K562 (cell line): ENCODE results near the gene MPIG6B. TPM values are rescaled to one million over a fixed set of nuclear protein-coding genes. Genes with fewer than 3 reads are reported as not detected.

ENCODE experiments used
- ATAC-seq: fragments of 200-7000 bp; cut with Tn5 transposase; 3 replicates; pipeline ENCODE4 v1.9.1; 2020; ENCODE audit warnings: moderate library complexity
- BruUV-seq: library from RNA; stranded (reverse); fragments of 400-500 nt; replicated peaks from 2 replicates; lab custom pipeline; 2021; lab: Mats Ljungman, UMichigan
- CTCF ChIA-PET: fragments of 300-600 bp; formaldehyde crosslinking; extraction: SDS; loops from one replicate; lab custom pipeline; 2021; ENCODE audit warnings: low intra/inter-chr PET ratio; lab: Yijun Ruan, JAX
- POLR2A ChIA-PET: fragments of 300-600, 350-650 bp; sonication (Branson Sonifier 250); formaldehyde crosslinking; extraction: SDS; loops from one replicate; lab custom pipeline; 2021; ENCODE audit warnings: antibody characterized with exemption, inconsistent platforms; lab: Yijun Ruan, JAX
- DNase-seq, 4 experiments: peaks; one replicate each; pipeline versions ENCODE4 v3.0.0 to v3.0.0-alpha.2; 2011 to 2018; ENCODE audit warnings: low spot score in 3 of 4, mixed read lengths in 3 of 4; ENCODE audit errors: extremely low read depth in 1 of 4
- FAIRE-seq: peaks from 2 replicates; lab custom pipeline; 2011; peaks lifted over from hg19 to GRCh38; lab: Jason Lieb, UNC
- H2AFZ ChIP-seq: 2 replicates; pipeline ENCODE4 v1.6.0; 2011; ENCODE audit warnings: low read depth, low read length, control low read depth, inconsistent platforms
- H3K27ac ChIP-seq: fragments of 200-600 bp; 3 replicates; pipeline ENCODE4 v1.8.0; 2011; ENCODE audit warnings: low read depth, mild to moderate bottlenecking, control low read depth, inconsistent platforms, low read length, moderate library complexity, mixed read lengths; ENCODE audit errors: extremely low read depth
- H3K27me3 ChIP-seq, 2 experiments: fragments of 300-600 bp in 1 of 2; 2 replicates in 1 of 2; 3 replicates in 1 of 2; pipeline versions ENCODE4 v1.6.0 to v1.8.0; 2011; ENCODE audit warnings: inconsistent platforms in 2 of 2, low read length in 2 of 2, mild to moderate bottlenecking in 1 of 2, mixed read lengths in 1 of 2, moderate library complexity in 1 of 2; ENCODE audit not compliant: control insufficient read depth in 2 of 2, insufficient read depth in 2 of 2
- H3K36me3 ChIP-seq: fragments of 300-600 bp; 3 replicates; pipeline ENCODE4 v1.8.0; 2011; ENCODE audit warnings: mild to moderate bottlenecking, low read length, inconsistent platforms; ENCODE audit not compliant: control insufficient read depth, insufficient read depth
- H3K4me1 ChIP-seq, 2 experiments: fragments of 200-600 bp in 1 of 2; replicated peaks in 1 of 2; 2 replicates in 1 of 2; 3 replicates in 1 of 2; pipeline versions ENCODE4 v1.5.1 to v1.8.0; 2011; ENCODE audit warnings: inconsistent platforms in 2 of 2, low read length in 2 of 2, mild to moderate bottlenecking in 1 of 2, mixed read lengths in 1 of 2, moderate library complexity in 1 of 2; ENCODE audit not compliant: control insufficient read depth in 2 of 2, insufficient read depth in 2 of 2
- H3K4me2 ChIP-seq: 2 replicates; pipeline ENCODE4 v1.6.1; 2011; ENCODE audit warnings: low read length, control low read depth, inconsistent platforms, mixed read lengths; ENCODE audit not compliant: insufficient read depth
- H3K4me3 ChIP-seq: fragments of 200-600 bp; sonication (generic), shearing (Covaris generic); 2 replicates; pipeline ENCODE4 v1.5.1; 2016; ENCODE audit warnings: control low read depth, inconsistent platforms
- H3K79me2 ChIP-seq: fragments of 200-600 bp; 3 replicates; pipeline ENCODE4 v1.8.0; 2011; ENCODE audit warnings: low read length, inconsistent platforms; ENCODE audit not compliant: control insufficient read depth, insufficient read depth
- H3K9ac ChIP-seq, 2 experiments: 2 replicates each; pipeline versions ENCODE4 v1.6.0 to v1.6.1; 2011; ENCODE audit warnings: low read depth in 2 of 2, low read length in 2 of 2, control low read depth in 1 of 2, inconsistent platforms in 1 of 2, mild to moderate bottlenecking in 1 of 2, mixed read lengths in 1 of 2; ENCODE audit not compliant: insufficient read depth in 1 of 2
- H3K9me1 ChIP-seq: one replicate; pipeline ENCODE4 v1.6.0; 2011; ENCODE audit warnings: inconsistent platforms, mild to moderate bottlenecking, low read length, moderate library complexity; ENCODE audit not compliant: control insufficient read depth, insufficient read depth
- H3K9me3 ChIP-seq: replicated peaks from 2 replicates; pipeline ENCODE4 v1.5.1; 2011; ENCODE audit warnings: low read depth, low read length, inconsistent platforms; ENCODE audit not compliant: control insufficient read depth, insufficient read depth
- H4K20me1 ChIP-seq: replicated peaks from 2 replicates; pipeline ENCODE4 v1.6.1; 2011; ENCODE audit warnings: low read length, inconsistent platforms, mixed read lengths; ENCODE audit not compliant: control insufficient read depth, insufficient read depth
- ARID2 ChIP-seq: fragments of 450-650 bp; IDR thresholded peaks from 2 replicates; pipeline ENCODE4 v1.6.1; 2017; ENCODE audit warnings: antibody characterized with exemption, mild to moderate bottlenecking
- ATF4 ChIP-seq: fragments of 450-650 bp; formaldehyde crosslinking; IDR thresholded peaks from 2 replicates; pipeline ENCODE4 v1.4.0; 2022; ENCODE audit warnings: mild to moderate bottlenecking, moderate library complexity
- CREB1 ChIP-seq, 2 experiments: sonication (generic) in 1 of 2; formaldehyde crosslinking in 1 of 2; IDR thresholded peaks; 2 replicates each; pipeline versions ENCODE4 v1.6.1 to v1.8.0; 2012 to 2022; ENCODE audit warnings: inconsistent platforms in 1 of 2, mild to moderate bottlenecking in 1 of 2, missing genetic modification reagents in 1 of 2, moderate library complexity in 1 of 2
- DMBX1 ChIP-seq: fragments of 250-450 bp; sonication (Bioruptor Pico); IDR thresholded peaks from 2 replicates; pipeline ENCODE4 v1.8.0; 2022; ENCODE audit warnings: inconsistent platforms, mild to moderate bottlenecking, moderate library complexity, borderline replicate concordance
- ETV6 ChIP-seq, 3 experiments: fragments of 150-350 bp in 1 of 3; sonication (generic) in 1 of 3; formaldehyde crosslinking in 1 of 3; IDR thresholded peaks; 2 replicates each; pipeline versions ENCODE4 v1.6.1 to v1.8.0; 2014 to 2022; ENCODE audit warnings: borderline replicate concordance in 2 of 3, low read depth in 2 of 3, antibody characterized with exemption in 1 of 3, low read length in 1 of 3, mild to moderate bottlenecking in 1 of 3, missing genetic modification reagents in 1 of 3
- FIP1L1 ChIP-seq: fragments of 200-400 bp; formaldehyde crosslinking; IDR thresholded peaks from 2 replicates; pipeline ENCODE4 v1.6.1; 2018; ENCODE audit warnings: mild to moderate bottlenecking, low read depth, low read length; ENCODE audit not compliant: poor library complexity, severe bottlenecking
- FOXP1 ChIP-seq: sonication (generic); formaldehyde crosslinking; IDR thresholded peaks from 2 replicates; pipeline ENCODE4 v1.8.0; 2022; ENCODE audit warnings: mild to moderate bottlenecking, missing genetic modification reagents
- HNRNPH1 ChIP-seq: fragments of 200-400 bp; formaldehyde crosslinking; optimal IDR thresholded peaks from 2 replicates; pipeline ENCODE3; 2017; ENCODE audit warnings: low read depth, mild to moderate bottlenecking, low read length, moderate library complexity
- IRF1 ChIP-seq: sonication (generic); formaldehyde crosslinking; IDR thresholded peaks from 2 replicates; pipeline ENCODE4 v1.8.0; 2022; ENCODE audit warnings: missing genetic modification reagents, mild to moderate bottlenecking, borderline replicate concordance
- MTA1 ChIP-seq: fragments of 450-650 bp; IDR thresholded peaks from 2 replicates; pipeline ENCODE4 v1.6.1; 2017; ENCODE audit warnings: borderline replicate concordance
- POLR2A ChIP-seq: fragments of 450-650 bp; conservative IDR thresholded peaks from 2 replicates; pipeline ENCODE4 v1.6.1; 2016
- SETDB1 ChIP-seq: IDR thresholded peaks from one replicate; pipeline ENCODE4 v1.6.1; 2012; ENCODE audit warnings: low read length, control low read depth, inconsistent platforms
- SMAD2 ChIP-seq: fragments of 150-350 bp; IDR thresholded peaks from 2 replicates; pipeline ENCODE4 v1.6.1; 2014; ENCODE audit warnings: low read depth, mild to moderate bottlenecking, low read length
- SMARCB1 ChIP-seq: IDR thresholded peaks from 2 replicates; pipeline ENCODE4 v1.6.1; 2011; ENCODE audit warnings: improper control_type of control experiment, low read depth; ENCODE audit not compliant: insufficient read length
- SMC3 ChIP-seq: conservative IDR thresholded peaks from 2 replicates; pipeline ENCODE4 v1.6.1; 2011; ENCODE audit warnings: low read depth, low read length, improper control_type of control experiment; ENCODE audit not compliant: insufficient read depth
- ZBTB43 ChIP-seq: sonication (generic); formaldehyde crosslinking; IDR thresholded peaks from 2 replicates; pipeline ENCODE4 v1.8.0; 2023; ENCODE audit warnings: mild to moderate bottlenecking, missing genetic modification reagents
- ZNF354B ChIP-seq: fragments of 250-450 bp; sonication (Bioruptor Pico); IDR thresholded peaks from 2 replicates; pipeline ENCODE4 v1.4.0; 2020
- ZNF561 ChIP-seq: fragments of 450-650 bp; formaldehyde crosslinking; conservative IDR thresholded peaks from 2 replicates; pipeline ENCODE4 v1.4.0; 2020; ENCODE audit warnings: mild to moderate bottlenecking, moderate library complexity
- ZNF696 ChIP-seq: fragments of 250-450 bp; sonication (Bioruptor Pico); conservative IDR thresholded peaks from 2 replicates; pipeline ENCODE4 v1.4.0; 2020; ENCODE audit warnings: mild to moderate bottlenecking, moderate library complexity
- WGBS: fragments of 100-300 bp; shearing (Covaris generic); methylation state at CpG from one replicate; pipeline ENCODE4 v1.1.6; 2016; ENCODE audit warnings: low coverage, mixed read lengths; ENCODE audit not compliant: insufficient coverage; ENCODE audit errors: missing lambda C conversion rate; 5-methylcytosine and 5-hydroxymethylcytosine counted together
- in situ Hi-C: fragments of 300-500 bp; cut with MboI; formaldehyde crosslinking; loops from 4 replicates; pipeline ENCODE4 v1.15.0; 2018; ENCODE audit warnings: inconsistent platforms, mixed read lengths
- intact Hi-C: fragments of 100-400 bp; cut with micrococcal nuclease; formaldehyde crosslinking; loops from 2 replicates; pipeline ENCODE4 v1.14.2; 2022
- polyA plus RNA-seq, 8 experiments: library from polyadenylated mRNA; depleted of rRNA in 4 of 8; stranded (reverse) in 5 of 8; unstranded in 3 of 8; fragments of >200 nt; fragmentation: Nextera tagmentation in 2 of 8; fragmentation: Illumina TruSeq in 1 of 8; extraction: Ambion mirVana in 2 of 8; extraction: Trizol in 1 of 8; gene quantifications; 2 replicates each; pipeline versions ENCODE4 v1.2.1 to v1.2.3, GENCODE V29; 2011 to 2014; ENCODE audit warnings: inconsistent platforms in 1 of 8, missing spikeins in 1 of 8
- total RNA-seq, 7 experiments: library from RNA; depleted of rRNA in 6 of 7; stranded (reverse); fragments of >200 nt in 6 of 7; fragmentation: Illumina TruSeq in 2 of 7; extraction: Trizol in 2 of 7; gene quantifications; 2 replicates each; pipeline versions ENCODE4 v1.2.1 to v1.2.3, GENCODE V29; 2011 to 2021; ENCODE audit warnings: low replicate concordance in 1 of 7

MPIG6B gene
- total and polyA plus RNA-seq, 9 of the 15 experiments (the other 6 are each of a cell fraction or from before 2014, with no cell fraction given), result 0.11 to 1.2 (median 0.28) TPM; not detected in 1

- H3K9me3 ChIP-seq, result no peaks in the 10 kb centered on the region
- H3K27ac ChIP-seq, result peak overlapping the region; percentile 75
- 3% methylated on average over 46 of the region's 46 CpGs for WGBS
- peak overlapping the region; percentile 94 for H3K4me2 ChIP-seq
- no TSS peak for BruUV-seq
- H4K20me1 ChIP-seq, result peaks cover 18% of the 10 kb centered on the region
- ATAC-seq (peak; percentile 82), FAIRE-seq (peak; percentile 23), DNase-seq (peak; percentile 96 to 98 (median 98))
- peak overlapping the region; percentile 65 for H3K4me3 ChIP-seq
- peaks cover 5% of the 10 kb centered on the region for H3K9me1 ChIP-seq
- peaks cover 53 to 67% of the 10 kb centered on the region in 2 experiments for H3K4me1 ChIP-seq
- H2AFZ ChIP-seq, result peak overlapping the region; percentile 37; the same call in 1 of the 2 replicates
- peaks cover 46% of the 10 kb centered on the region for H3K79me2 ChIP-seq
- POLR2A ChIA-PET, result interaction anchor here (0.6 to 15.0 kb wide), 44 partner anchors 4 to 244 kb away, joined by 3 to 236 read pairs (median 5); partner anchors contain the start of genes ABHD16A, C6orf47, CLIC1 and CSNK2B
- H3K9ac ChIP-seq, result peak overlapping the region; percentile 58 to 85
- H3K36me3 ChIP-seq, result peaks cover 75% of the 10 kb centered on the region
- no peaks in the 10 kb centered on the region for H3K27me3 ChIP-seq
- intact Hi-C loops, result loop anchor here (1.0 to 10.0 kb wide), 5 partner anchors 39 to 245 kb away; partner anchors contain the start of genes DXO, HSPA1B and VARS1
- in situ Hi-C loops, result no loop called here
- CTCF ChIA-PET, result interaction anchor here (0.7 to 2.0 kb wide), 3 partner anchors 30 to 50 kb away, joined by 3 to 18 read pairs (median 4); no protein-coding TSS in a partner anchor
- TF ChIP-seq ATF4 (peak; percentile 91), MTA1 (no peak), SMAD2 (no peak; the same call in 1 of the 2 replicates), ARID2 (peak; percentile 53; the same call in 1 of the 2 replicates), ETV6 (IDR thresholded peaks at IDR 0.05; ENCODE audit: borderline replicate concordance in 1 of 2, low read depth in 2 of 2, low read length in 1 of 2) (no peak), ETV6 (CRISPR knock-in tag; IDR thresholded peaks at IDR 0.05; ENCODE audit: borderline replicate concordance) (peak; percentile 89; the same call in 1 of the 2 replicates), IRF1 (CRISPR knock-in tag) (peak; percentile 72; the same call in 1 of the 2 replicates), SETDB1 (peak; percentile 68), ZNF696 (peak; percentile 92), SMARCB1 (no peak), ZBTB43 (CRISPR knock-in tag) (peak; percentile 83), CREB1 (IDR thresholded peaks at IDR 0.05) (peak; percentile 47), CREB1 (CRISPR knock-in tag; IDR thresholded peaks at IDR 0.05) (no peak), SMC3 (no peak), FIP1L1 (peak; percentile 98), HNRNPH1 (no peak), ZNF354B (CRISPR knock-in tag) (no peak; the same call in 1 of the 2 replicates), ZNF561 (CRISPR knock-in tag) (peak; percentile 94), FOXP1 (no peak), POLR2A (peak; percentile 99), DMBX1 (CRISPR knock-in tag) (peak; percentile 79)
These were observed 6.9 kb downstream of the MPIG6B start for GRCh38 chr6:31729979-31730630.
